HepG2 (cell line): ENCODE results near the gene CDCP2. TPM values are rescaled to one million over a fixed set of nuclear protein-coding genes. Genes with fewer than 3 reads are reported as not detected.

ENCODE experiments used
- CENPT ChIP-seq: sonication (generic); formaldehyde crosslinking; IDR thresholded peaks from 2 replicates; pipeline ENCODE4 v1.8.0; 2022; ENCODE audit warnings: low read depth, mild to moderate bottlenecking, moderate library complexity, missing genetic modification reagents
- DMAP1 ChIP-seq: IDR thresholded peaks from 2 replicates; pipeline ENCODE4 v1.6.1; 2016
- HBP1 ChIP-seq: IDR thresholded peaks from 2 replicates; pipeline ENCODE4 v1.6.1; 2016; ENCODE audit warnings: low read depth, control low read depth
- KLF15 ChIP-seq: sonication (generic); formaldehyde crosslinking; IDR thresholded peaks from 2 replicates; pipeline ENCODE4 v1.8.1; 2023; ENCODE audit warnings: borderline replicate concordance, mild to moderate bottlenecking, inconsistent platforms, missing genetic modification reagents, mixed read lengths
- MXI1 ChIP-seq: IDR thresholded peaks from 3 replicates; pipeline ENCODE4 v1.6.1; 2012; ENCODE audit warnings: low read depth, low read length, inconsistent platforms, borderline replicate concordance
- POLR2AphosphoS5 ChIP-seq: IDR thresholded peaks from 2 replicates; pipeline ENCODE4 v1.6.1; 2012; ENCODE audit warnings: low read depth, low read length
- PRDM4 ChIP-seq: sonication (generic); formaldehyde crosslinking; IDR thresholded peaks from 2 replicates; pipeline ENCODE4 v1.9.0; 2021; ENCODE audit warnings: missing genetic modification reagents, borderline replicate concordance
- RBFOX2 ChIP-seq: fragments of 200-400 bp; formaldehyde crosslinking; IDR thresholded peaks from 2 replicates; pipeline ENCODE4 v1.6.1; 2017; ENCODE audit warnings: low read depth, mild to moderate bottlenecking, low read length
- RBM39 ChIP-seq: fragments of 200-400 bp; formaldehyde crosslinking; IDR thresholded peaks from one replicate; pipeline ENCODE4 v1.6.1; 2018; ENCODE audit warnings: antibody characterized with exemption, mild to moderate bottlenecking, low read depth, low read length; ENCODE audit not compliant: poor library complexity, severe bottlenecking
- REL ChIP-seq: sonication (generic); formaldehyde crosslinking; conservative IDR thresholded peaks from 2 replicates; pipeline ENCODE4 v1.8.0; 2022; ENCODE audit warnings: mild to moderate bottlenecking, missing genetic modification reagents, moderate library complexity
- REPIN1 ChIP-seq: sonication (generic); formaldehyde crosslinking; IDR thresholded peaks from 2 replicates; pipeline ENCODE4 v1.8.0; 2022; ENCODE audit warnings: missing genetic modification reagents, low read depth, mild to moderate bottlenecking, borderline replicate concordance
- SP4 ChIP-seq: sonication (generic); formaldehyde crosslinking; IDR thresholded peaks from 2 replicates; pipeline ENCODE4 v1.8.1; 2023; ENCODE audit warnings: mild to moderate bottlenecking, missing genetic modification reagents
- STAG1 ChIP-seq: sonication (generic); formaldehyde crosslinking; IDR thresholded peaks from 2 replicates; pipeline ENCODE4 v1.4.0; 2020; ENCODE audit warnings: missing genetic modification reagents
- U2AF2 ChIP-seq: fragments of 200-400 bp; formaldehyde crosslinking; IDR thresholded peaks from 2 replicates; pipeline ENCODE4 v1.6.1; 2017; ENCODE audit warnings: low read depth, mild to moderate bottlenecking, low read length
- YEATS4 ChIP-seq: sonication (generic); formaldehyde crosslinking; IDR thresholded peaks from 2 replicates; pipeline ENCODE4 v1.4.0; 2020; ENCODE audit warnings: missing genetic modification reagents, borderline replicate concordance
- ZBTB42 ChIP-seq: sonication (generic); formaldehyde crosslinking; IDR thresholded peaks from 2 replicates; pipeline ENCODE4 v1.5.0; 2020; ENCODE audit warnings: mild to moderate bottlenecking, missing genetic modification reagents
- ZFY ChIP-seq: sonication (generic); formaldehyde crosslinking; IDR thresholded peaks from 2 replicates; pipeline ENCODE4 v1.4.0; 2020; ENCODE audit warnings: missing genetic modification reagents
- ZNF563 ChIP-seq: sonication (generic); formaldehyde crosslinking; IDR thresholded peaks from 2 replicates; pipeline ENCODE4 v1.8.0; 2022; ENCODE audit warnings: mild to moderate bottlenecking, moderate library complexity, missing genetic modification reagents
- ZNF605 ChIP-seq: sonication (generic); formaldehyde crosslinking; IDR thresholded peaks from 2 replicates; pipeline ENCODE4 v1.8.0; 2022; ENCODE audit warnings: mild to moderate bottlenecking, missing genetic modification reagents
- ZNF691 ChIP-seq: sonication (generic); formaldehyde crosslinking; IDR thresholded peaks from 2 replicates; pipeline ENCODE4 v1.4.0; 2020; ENCODE audit warnings: missing genetic modification reagents, low read depth, mild to moderate bottlenecking, borderline replicate concordance
- ZNF740 ChIP-seq: sonication (generic); formaldehyde crosslinking; IDR thresholded peaks from 2 replicates; pipeline ENCODE4 v1.4.0; 2020; ENCODE audit warnings: missing genetic modification reagents
- ZNF788 ChIP-seq: sonication (generic); formaldehyde crosslinking; IDR thresholded peaks from 2 replicates; pipeline ENCODE4 v1.5.0; 2020; ENCODE audit warnings: mild to moderate bottlenecking, missing genetic modification reagents, borderline replicate concordance
- ZNF891 ChIP-seq: sonication (generic); formaldehyde crosslinking; IDR thresholded peaks from 2 replicates; pipeline ENCODE4 v1.5.0; 2020; ENCODE audit warnings: mild to moderate bottlenecking, missing genetic modification reagents
- ZSCAN25 ChIP-seq: sonication (generic); formaldehyde crosslinking; IDR thresholded peaks from 2 replicates; pipeline ENCODE4 v1.8.0; 2022; ENCODE audit warnings: mild to moderate bottlenecking, missing genetic modification reagents
- ZZZ3 ChIP-seq: sonication (generic); formaldehyde crosslinking; IDR thresholded peaks from 2 replicates; pipeline ENCODE4 v1.4.0; 2020; ENCODE audit warnings: missing genetic modification reagents, mild to moderate bottlenecking, borderline replicate concordance
- polyA plus RNA-seq, 8 experiments: library from polyadenylated mRNA; depleted of rRNA in 3 of 8; stranded (reverse) in 7 of 8; unstranded in 1 of 8; fragments of >200 nt; fragmentation: Illumina TruSeq in 4 of 8; extraction: Trizol in 4 of 8; gene quantifications; 2 replicates each; pipeline versions ENCODE4 v1.2.1 to v1.2.3, GENCODE V29; 2011 to 2016; ENCODE audit warnings: low read depth in 4 of 8, missing spikeins in 1 of 8, mixed read lengths in 1 of 8; ENCODE audit not compliant: insufficient read depth in 1 of 8
- total RNA-seq, 5 experiments: library from RNA; depleted of rRNA; stranded (reverse); fragments of >200 nt; fragmentation: Illumina TruSeq; extraction: Trizol; gene quantifications; 2 replicates each; pipeline ENCODE4 v1.2.3, GENCODE V29; 2016; ENCODE audit warnings: low read depth in 1 of 5

CDCP2 gene
- total and polyA plus RNA-seq, 2 of the 13 experiments (the other 11 are each of a cell fraction or from before 2014, with no cell fraction given) = not detected

- TF ChIP-seq DMAP1 (CRISPR knock-in tag) (peak; percentile 63; the same call in 1 of the 2 replicates), MXI1 (no peak; the same call in 2 of the 3 replicates), YEATS4 (CRISPR knock-in tag) (peak; percentile 81), ZFY (CRISPR knock-in tag) (peak; percentile 85), PRDM4 (CRISPR knock-in tag) (no peak), ZNF788 (CRISPR knock-in tag) (peak; percentile 45), REL (CRISPR knock-in tag) (no peak), ZSCAN25 (CRISPR knock-in tag) (0 out of 2 replicates have a peak, but pooled peaks have one; percentile 1), U2AF2 (no peak), REPIN1 (peak; percentile 54; the same call in 1 of the 2 replicates), SP4 (CRISPR knock-in tag) (peak; percentile 71), ZNF691 (peak; percentile 39; the same call in 1 of the 2 replicates), HBP1 (peak; percentile 46; the same call in 1 of the 2 replicates), ZNF605 (CRISPR knock-in tag) (no peak), STAG1 (peak; percentile 7; the same call in 1 of the 2 replicates), RBFOX2 (peak; percentile 91), ZBTB42 (CRISPR knock-in tag) (0 out of 2 replicates have a peak, but pooled peaks have one; percentile 3), CENPT (CRISPR knock-in tag) (no peak), ZNF563 (peak; percentile 55), POLR2AphosphoS5 (peak; percentile 84), RBM39 (peak; percentile 49), ZZZ3 (CRISPR knock-in tag) (peak; percentile 57; the same call in 1 of the 2 replicates), ZNF740 (CRISPR knock-in tag) (0 out of 2 replicates have a peak, but pooled peaks have one; percentile 23), ZNF891 (CRISPR knock-in tag) (peak; percentile 21; the same call in 1 of the 2 replicates), KLF15 (no peak)
Measured at GRCh38 chr1:54199765-54200518, 47.1 kb upstream of the CDCP2 start, which contains the start of the genes CYB5RL and MRPL37 (continued).
